K562 (cell line): ENCODE results near the gene TENM4. TPM values are rescaled to one million over a fixed set of nuclear protein-coding genes. Genes with fewer than 3 reads are reported as not detected.
"Not testable (repeated sequence)": the region's sequence is repeated elsewhere in the genome, so short reads cannot be mapped to it uniquely, and the experiment has no call there.

ENCODE experiments used
- ATAC-seq: fragments of 200-7000 bp; cut with Tn5 transposase; 3 replicates; pipeline ENCODE4 v1.9.1; 2020; ENCODE audit warnings: moderate library complexity
- BruUV-seq: library from RNA; stranded (reverse); fragments of 400-500 nt; replicated peaks from 2 replicates; lab custom pipeline; 2021; lab: Mats Ljungman, UMichigan
- CTCF ChIA-PET: fragments of 300-600 bp; formaldehyde crosslinking; extraction: SDS; loops from one replicate; lab custom pipeline; 2021; ENCODE audit warnings: low intra/inter-chr PET ratio; lab: Yijun Ruan, JAX
- POLR2A ChIA-PET: fragments of 300-600, 350-650 bp; sonication (Branson Sonifier 250); formaldehyde crosslinking; extraction: SDS; loops from one replicate; lab custom pipeline; 2021; ENCODE audit warnings: antibody characterized with exemption, inconsistent platforms; lab: Yijun Ruan, JAX
- DNase-seq, 4 experiments: peaks; one replicate each; pipeline versions ENCODE4 v3.0.0 to v3.0.0-alpha.2; 2011 to 2018; ENCODE audit warnings: low spot score in 3 of 4, mixed read lengths in 3 of 4; ENCODE audit errors: extremely low read depth in 1 of 4
- FAIRE-seq: peaks from 2 replicates; lab custom pipeline; 2011; peaks lifted over from hg19 to GRCh38; lab: Jason Lieb, UNC
- H2AFZ ChIP-seq: 2 replicates; pipeline ENCODE4 v1.6.0; 2011; ENCODE audit warnings: low read depth, low read length, control low read depth, inconsistent platforms
- H3K27ac ChIP-seq: fragments of 200-600 bp; 3 replicates; pipeline ENCODE4 v1.8.0; 2011; ENCODE audit warnings: low read depth, mild to moderate bottlenecking, control low read depth, inconsistent platforms, low read length, moderate library complexity, mixed read lengths; ENCODE audit errors: extremely low read depth
- H3K27me3 ChIP-seq, 2 experiments: fragments of 300-600 bp in 1 of 2; 2 replicates in 1 of 2; 3 replicates in 1 of 2; pipeline versions ENCODE4 v1.6.0 to v1.8.0; 2011; ENCODE audit warnings: inconsistent platforms in 2 of 2, low read length in 2 of 2, mild to moderate bottlenecking in 1 of 2, mixed read lengths in 1 of 2, moderate library complexity in 1 of 2; ENCODE audit not compliant: control insufficient read depth in 2 of 2, insufficient read depth in 2 of 2
- H3K36me3 ChIP-seq: fragments of 300-600 bp; 3 replicates; pipeline ENCODE4 v1.8.0; 2011; ENCODE audit warnings: mild to moderate bottlenecking, low read length, inconsistent platforms; ENCODE audit not compliant: control insufficient read depth, insufficient read depth
- H3K4me1 ChIP-seq, 2 experiments: fragments of 200-600 bp in 1 of 2; replicated peaks in 1 of 2; 2 replicates in 1 of 2; 3 replicates in 1 of 2; pipeline versions ENCODE4 v1.5.1 to v1.8.0; 2011; ENCODE audit warnings: inconsistent platforms in 2 of 2, low read length in 2 of 2, mild to moderate bottlenecking in 1 of 2, mixed read lengths in 1 of 2, moderate library complexity in 1 of 2; ENCODE audit not compliant: control insufficient read depth in 2 of 2, insufficient read depth in 2 of 2
- H3K4me2 ChIP-seq: 2 replicates; pipeline ENCODE4 v1.6.1; 2011; ENCODE audit warnings: low read length, control low read depth, inconsistent platforms, mixed read lengths; ENCODE audit not compliant: insufficient read depth
- H3K4me3 ChIP-seq: fragments of 200-600 bp; sonication (generic), shearing (Covaris generic); 2 replicates; pipeline ENCODE4 v1.5.1; 2016; ENCODE audit warnings: control low read depth, inconsistent platforms
- H3K79me2 ChIP-seq: fragments of 200-600 bp; 3 replicates; pipeline ENCODE4 v1.8.0; 2011; ENCODE audit warnings: low read length, inconsistent platforms; ENCODE audit not compliant: control insufficient read depth, insufficient read depth
- H3K9ac ChIP-seq, 2 experiments: 2 replicates each; pipeline versions ENCODE4 v1.6.0 to v1.6.1; 2011; ENCODE audit warnings: low read depth in 2 of 2, low read length in 2 of 2, control low read depth in 1 of 2, inconsistent platforms in 1 of 2, mild to moderate bottlenecking in 1 of 2, mixed read lengths in 1 of 2; ENCODE audit not compliant: insufficient read depth in 1 of 2
- H3K9me1 ChIP-seq: one replicate; pipeline ENCODE4 v1.6.0; 2011; ENCODE audit warnings: inconsistent platforms, mild to moderate bottlenecking, low read length, moderate library complexity; ENCODE audit not compliant: control insufficient read depth, insufficient read depth
- H3K9me3 ChIP-seq: replicated peaks from 2 replicates; pipeline ENCODE4 v1.5.1; 2011; ENCODE audit warnings: low read depth, low read length, inconsistent platforms; ENCODE audit not compliant: control insufficient read depth, insufficient read depth
- H4K20me1 ChIP-seq: replicated peaks from 2 replicates; pipeline ENCODE4 v1.6.1; 2011; ENCODE audit warnings: low read length, inconsistent platforms, mixed read lengths; ENCODE audit not compliant: control insufficient read depth, insufficient read depth
- BHLHE40 ChIP-seq: IDR thresholded peaks from 2 replicates; pipeline ENCODE4 v1.6.1; 2011; ENCODE audit warnings: low read length, improper control_type of control experiment
- CTBP1 ChIP-seq: fragments of 450-650 bp; IDR thresholded peaks from 2 replicates; pipeline ENCODE4 v1.6.1; 2016; ENCODE audit warnings: borderline replicate concordance
- ERF ChIP-seq: fragments of 450-650 bp; formaldehyde crosslinking; IDR thresholded peaks from 2 replicates; pipeline ENCODE4 v1.4.0; 2020; ENCODE audit warnings: mild to moderate bottlenecking, mixed read lengths
- MBD2 ChIP-seq: sonication (generic); IDR thresholded peaks from 2 replicates; pipeline ENCODE4 v1.6.1; 2016; ENCODE audit warnings: low read depth, borderline replicate concordance
- PTRF ChIP-seq: fragments of 450-650 bp; IDR thresholded peaks from 2 replicates; pipeline ENCODE4 v1.6.1; 2016; ENCODE audit warnings: mild to moderate bottlenecking, missing genetic modification characterization, missing compliant biosample characterization
- SAFB ChIP-seq: fragments of 200-400 bp; formaldehyde crosslinking; IDR thresholded peaks from 2 replicates; pipeline ENCODE4 v1.6.1; 2017; ENCODE audit warnings: low read depth, low read length, borderline replicate concordance
- SPI1 ChIP-seq: IDR thresholded peaks from 2 replicates; pipeline ENCODE4 v1.6.1; 2011; ENCODE audit warnings: low read depth, low read length, control low read depth, borderline replicate concordance
- SRF ChIP-seq, 2 experiments: fragments of 250-450, 450-650 bp in 1 of 2; sonication (Bioruptor Pico) in 1 of 2; sonication (generic) in 1 of 2; formaldehyde crosslinking; IDR thresholded peaks; 2 replicates each; pipeline versions ENCODE4 v1.5.0 to v1.5.1; 2020 to 2022; ENCODE audit warnings: mild to moderate bottlenecking in 1 of 2, missing genetic modification reagents in 1 of 2
- SRSF9 ChIP-seq: fragments of 200-400 bp; formaldehyde crosslinking; IDR thresholded peaks from 2 replicates; pipeline ENCODE4 v1.6.1; 2017; ENCODE audit warnings: low read depth, low read length, borderline replicate concordance
- ZBTB43 ChIP-seq: sonication (generic); formaldehyde crosslinking; IDR thresholded peaks from 2 replicates; pipeline ENCODE4 v1.8.0; 2023; ENCODE audit warnings: mild to moderate bottlenecking, missing genetic modification reagents
- ZNF146 ChIP-seq: IDR thresholded peaks from one replicate; pipeline ENCODE4 v1.6.1; 2018; ENCODE audit warnings: missing compliant biosample characterization; ENCODE audit not compliant: unreplicated experiment
- ZNF639 ChIP-seq, 2 experiments: fragments of 200-800 bp in 1 of 2; sonication (Bioruptor generic) in 1 of 2; sonication (generic) in 1 of 2; formaldehyde crosslinking in 1 of 2; IDR thresholded peaks in 1 of 2; conservative IDR thresholded peaks in 1 of 2; 2 replicates each; pipeline versions ENCODE4 v1.5.0 to v1.6.1; 2016 to 2020; ENCODE audit warnings: missing compliant biosample characterization in 1 of 2, missing genetic modification characterization in 1 of 2, missing genetic modification reagents in 1 of 2
- WGBS: fragments of 100-300 bp; shearing (Covaris generic); methylation state at CpG from one replicate; pipeline ENCODE4 v1.1.6; 2016; ENCODE audit warnings: low coverage, mixed read lengths; ENCODE audit not compliant: insufficient coverage; ENCODE audit errors: missing lambda C conversion rate; 5-methylcytosine and 5-hydroxymethylcytosine counted together
- in situ Hi-C: fragments of 300-500 bp; cut with MboI; formaldehyde crosslinking; loops from 4 replicates; pipeline ENCODE4 v1.15.0; 2018; ENCODE audit warnings: inconsistent platforms, mixed read lengths
- intact Hi-C: fragments of 100-400 bp; cut with micrococcal nuclease; formaldehyde crosslinking; loops from 2 replicates; pipeline ENCODE4 v1.14.2; 2022
- polyA plus RNA-seq, 8 experiments: library from polyadenylated mRNA; depleted of rRNA in 4 of 8; stranded (reverse) in 5 of 8; unstranded in 3 of 8; fragments of >200 nt; fragmentation: Nextera tagmentation in 2 of 8; fragmentation: Illumina TruSeq in 1 of 8; extraction: Ambion mirVana in 2 of 8; extraction: Trizol in 1 of 8; gene quantifications; 2 replicates each; pipeline versions ENCODE4 v1.2.1 to v1.2.3, GENCODE V29; 2011 to 2014; ENCODE audit warnings: inconsistent platforms in 1 of 8, missing spikeins in 1 of 8
- total RNA-seq, 7 experiments: library from RNA; depleted of rRNA in 6 of 7; stranded (reverse); fragments of >200 nt in 6 of 7; fragmentation: Illumina TruSeq in 2 of 7; extraction: Trizol in 2 of 7; gene quantifications; 2 replicates each; pipeline versions ENCODE4 v1.2.1 to v1.2.3, GENCODE V29; 2011 to 2021; ENCODE audit warnings: low replicate concordance in 1 of 7

TENM4 gene
- total and polyA plus RNA-seq, 9 of the 15 experiments (the other 6 are each of a cell fraction or from before 2014, with no cell fraction given) = 0.16 TPM; not detected in 8

GRCh38 chr11:79222163-79222562 lies 218.7 kb downstream of the TENM4 start:
- peak; percentile 70 for TF ChIP-seq ZNF146
- CTCF ChIA-PET, H3K9ac ChIP-seq, in situ Hi-C loops, H3K4me2 ChIP-seq, H3K4me3 ChIP-seq, H3K9me1 ChIP-seq, H3K9me3 ChIP-seq, FAIRE-seq, H3K27ac ChIP-seq, H3K79me2 ChIP-seq, DNase-seq, H3K36me3 ChIP-seq, BruUV-seq, intact Hi-C loops, H3K4me1 ChIP-seq, H2AFZ ChIP-seq, ATAC-seq, H3K27me3 ChIP-seq, H4K20me1 ChIP-seq: not testable (repeated sequence)
- 1% methylated on average over 5 of the region's 5 CpGs for WGBS
- POLR2A ChIA-PET = interaction anchor here (0.5 kb wide), 1 partner anchor 169 kb away, joined by 3 read pairs; no protein-coding TSS in a partner anchor

- FAIRE-seq (no peak), DNase-seq (no peak)
- CTCF ChIA-PET = no interaction called here
- no peak for TF ChIP-seq ZNF639 (CRISPR knock-in tag; conservative IDR thresholded peaks at IDR 0.05 in 1 of 2, IDR thresholded peaks at IDR 0.05 in 1 of 2)
- no peak for TF ChIP-seq MBD2
- TF ChIP-seq CTBP1 = no peak
- no peak for TF ChIP-seq ZBTB43
- no peak for TF ChIP-seq SPI1
- TF ChIP-seq SAFB = no peak
- TF ChIP-seq BHLHE40 = no peak
- no peak for TF ChIP-seq SRF (CRISPR knock-in tag; IDR thresholded peaks at IDR 0.05)
- TF ChIP-seq ERF (CRISPR knock-in tag) = no peak
- no peak for TF ChIP-seq SRSF9
- TF ChIP-seq PTRF (tag) = no peak
Observed at GRCh38 chr11:79221444-79222130, 219.2 kb downstream of the TENM4 start.

More at GRCh38 chr11:79221444-79222130, 219.2 kb downstream of the TENM4 start:
- ATAC-seq = no peak
- H3K36me3 ChIP-seq = no peaks in the 10 kb centered on the region
- H3K79me2 ChIP-seq = no peaks in the 10 kb centered on the region
- POLR2A ChIA-PET = no interaction called here
- H2AFZ ChIP-seq = no peak overlapping the region
- no peak overlapping the region for H3K4me2 ChIP-seq
- 3% methylated on average over 10 of the region's 10 CpGs for WGBS
- BruUV-seq = no TSS peak
- H3K4me1 ChIP-seq = no peaks in the 10 kb centered on the region
- no peaks in the 10 kb centered on the region for H3K9me3 ChIP-seq
- no peak overlapping the region for H3K9ac ChIP-seq
- no peak overlapping the region for H3K4me3 ChIP-seq
- H3K27ac ChIP-seq = no peak overlapping the region
- in situ Hi-C loops = no loop called here
- intact Hi-C loops = no loop called here
- H4K20me1 ChIP-seq = no peaks in the 10 kb centered on the region
- no peaks in the 10 kb centered on the region for H3K9me1 ChIP-seq
- no peaks in the 10 kb centered on the region for H3K27me3 ChIP-seq
